OCI-LY3 (cell line): ENCODE measurements around the gene SIN3B.

Experiments used
- H2AFZ ChIP-seq: fragments of 200-600, 300-600 bp; shearing (Covaris generic); 2 replicates; pipeline ENCODE4 v1.6.0; 2014; ENCODE audit warnings: antibody characterized with exemption, low read depth, low read length
- H3K27ac ChIP-seq: fragments of 200-600, 300-600 bp; sonication (generic); 2 replicates; pipeline ENCODE4 v1.5.1; 2014; ENCODE audit warnings: mild to moderate bottlenecking, low read length, moderate library complexity, mixed read lengths
- H3K27me3 ChIP-seq: fragments of 200-600, 300-600 bp; sonication (generic); 2 replicates; pipeline ENCODE4 v1.6.1; 2014; ENCODE audit warnings: low read depth, low read length, mixed read lengths
- H3K36me3 ChIP-seq: fragments of 200-600, 300-600 bp; sonication (generic); replicated peaks from 2 replicates; pipeline ENCODE3; 2014; ENCODE audit warnings: low read depth, low read length, mixed read lengths
- H3K4me1 ChIP-seq: fragments of 300-600, 200-600 bp; sonication (generic); 2 replicates; pipeline ENCODE4 v1.6.1; 2014; ENCODE audit warnings: low read length, mixed read lengths
- H3K4me2 ChIP-seq: fragments of 200-600, 300-600 bp; sonication (generic); 2 replicates; pipeline ENCODE4 v1.6.1; 2014; ENCODE audit warnings: low read length, mixed read lengths
- H3K4me3 ChIP-seq: fragments of 300-600, 200-600 bp; sonication (generic); 2 replicates; pipeline ENCODE4 v1.5.1; 2014; ENCODE audit warnings: antibody characterized with exemption, mild to moderate bottlenecking, low read length, moderate library complexity
- H3K79me2 ChIP-seq: fragments of 300-600, 200-600 bp; shearing (Covaris generic); 2 replicates; pipeline ENCODE4 v1.6.1; 2014; ENCODE audit warnings: mild to moderate bottlenecking, low read length, mixed read lengths
- H3K9ac ChIP-seq: fragments of 300-600, 200-600 bp; shearing (Covaris generic); 2 replicates; pipeline ENCODE4 v1.6.0; 2014; ENCODE audit warnings: mild to moderate bottlenecking, low read length, moderate library complexity
- H3K9me3 ChIP-seq: fragments of 200-600, 300-600 bp; shearing (Covaris generic); 2 replicates; pipeline ENCODE4 v1.6.1; 2014; ENCODE audit warnings: low read length, mixed read lengths; ENCODE audit not compliant: insufficient read depth
- H4K20me1 ChIP-seq: fragments of 200-600, 300-600 bp; sonication (generic); 2 replicates; pipeline ENCODE4 v1.6.1; 2016; ENCODE audit warnings: low read length, mixed read lengths; ENCODE audit not compliant: insufficient read depth
- CTCF ChIP-seq: fragments of 200-600, 300-600 bp; sonication (generic); IDR thresholded peaks from 2 replicates; pipeline ENCODE4 v1.5.1; 2014; ENCODE audit warnings: antibody characterized with exemption, low read length, low read depth
- EZH2phosphoT487 ChIP-seq: fragments of 200-600 bp; shearing (Covaris generic); IDR thresholded peaks from 2 replicates; pipeline ENCODE4 v1.6.1; 2018; ENCODE audit warnings: antibody characterized with exemption, mixed run types, low read depth

Gene SIN3B

GRCh38 chr19:16899566-16900075 is 70.4 kb downstream of the SIN3B start:
- H4K20me1 ChIP-seq: no peaks in the 10 kb centered on the region
- H3K79me2 ChIP-seq: no peaks in the 10 kb centered on the region
- H3K9ac ChIP-seq: no peak overlapping the region
- TF ChIP-seq EZH2phosphoT487: no peak
- TF ChIP-seq CTCF: peak; percentile 53
- H2AFZ ChIP-seq: no peak overlapping the region
- H3K4me2 ChIP-seq: no peak overlapping the region
- no peaks in the 10 kb centered on the region for H3K27me3 ChIP-seq
- no peaks in the 10 kb centered on the region for H3K36me3 ChIP-seq
- no peak overlapping the region for H3K27ac ChIP-seq
- no peaks in the 10 kb centered on the region for H3K4me1 ChIP-seq
- H3K4me3 ChIP-seq: no peak overlapping the region
- no peaks in the 10 kb centered on the region for H3K9me3 ChIP-seq

DNA sequence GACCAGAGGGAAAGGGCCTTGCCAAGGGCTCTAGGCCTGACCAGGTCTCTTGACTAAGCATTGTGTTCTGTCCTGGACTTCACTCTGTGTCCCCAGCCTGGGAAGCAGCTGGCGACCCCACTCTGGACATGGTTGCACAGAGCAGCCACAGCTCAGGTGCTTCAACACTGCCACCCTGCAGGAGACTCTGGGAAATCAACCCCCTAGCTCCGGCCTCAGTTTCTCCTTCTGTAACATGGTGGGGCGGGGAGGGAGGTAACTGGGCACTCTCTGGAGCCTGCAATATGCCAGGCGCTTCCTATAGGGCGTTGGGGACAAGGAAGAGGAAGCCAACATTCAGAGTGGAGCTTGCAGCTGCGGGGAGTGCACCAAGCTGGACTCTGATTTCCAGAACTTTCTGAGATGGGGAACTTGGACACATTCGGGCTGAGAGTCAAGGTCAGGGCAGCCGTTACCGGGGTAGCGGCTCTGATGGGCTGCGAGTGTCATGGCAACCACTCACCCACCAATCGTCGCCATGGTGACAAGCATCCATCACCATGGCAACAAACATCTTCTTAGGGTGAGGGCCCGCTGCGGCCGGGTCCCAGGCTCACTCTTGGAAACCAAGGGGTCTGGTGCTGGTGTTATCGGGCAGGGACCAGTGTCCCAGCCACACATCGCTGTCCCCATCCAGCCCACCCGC is 72.4 kb downstream of the SIN3B start:
- no peaks in the 10 kb centered on the region for H3K27me3 ChIP-seq
- H3K4me2 ChIP-seq: no peak overlapping the region
- H4K20me1 ChIP-seq: no peaks in the 10 kb centered on the region
- TF ChIP-seq EZH2phosphoT487: no peak
- TF ChIP-seq CTCF: no peak
- H3K79me2 ChIP-seq: no peaks in the 10 kb centered on the region
- H3K36me3 ChIP-seq: no peaks in the 10 kb centered on the region
- no peaks in the 10 kb centered on the region for H3K4me1 ChIP-seq
- H3K4me3 ChIP-seq: no peak overlapping the region
- H3K9me3 ChIP-seq: no peaks in the 10 kb centered on the region
- no peak overlapping the region for H2AFZ ChIP-seq
- H3K9ac ChIP-seq: no peak overlapping the region
- H3K27ac ChIP-seq: no peak overlapping the region

DNA sequence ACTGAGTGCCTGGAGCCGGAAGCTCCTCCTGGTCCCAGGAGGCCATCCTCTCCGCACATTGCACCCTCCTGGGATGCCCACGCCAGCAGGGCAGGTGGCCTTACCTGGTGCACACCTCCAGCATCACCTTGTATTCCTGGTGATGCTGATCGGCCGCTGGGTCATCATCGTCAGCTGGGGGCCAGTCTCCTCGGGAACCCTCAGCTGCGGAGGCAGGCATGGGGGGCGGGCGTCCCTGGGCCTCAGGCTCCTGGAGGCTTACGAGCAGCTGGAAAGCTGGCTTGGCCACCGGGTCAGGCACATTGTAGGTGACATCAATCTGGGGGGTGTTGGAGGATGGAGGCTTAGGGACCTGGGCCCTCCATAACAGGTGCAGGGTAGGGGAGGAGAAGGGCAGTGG is 73.3 kb downstream of the SIN3B start:
- no peak for TF ChIP-seq CTCF
- TF ChIP-seq EZH2phosphoT487: no peak
- no peaks in the 10 kb centered on the region for H3K36me3 ChIP-seq

GRCh38 chr19:16903347-16903746 is 74.1 kb downstream of the SIN3B start:
- no peaks in the 10 kb centered on the region for H3K9me3 ChIP-seq
- H2AFZ ChIP-seq: no peak overlapping the region
- H3K4me2 ChIP-seq: no peak overlapping the region
- H3K36me3 ChIP-seq: no peaks in the 10 kb centered on the region
- no peak overlapping the region for H3K9ac ChIP-seq
- no peak overlapping the region for H3K4me3 ChIP-seq
- H3K4me1 ChIP-seq: no peaks in the 10 kb centered on the region
- no peaks in the 10 kb centered on the region for H4K20me1 ChIP-seq
- no peak for TF ChIP-seq EZH2phosphoT487
- TF ChIP-seq CTCF: no peak
- H3K27me3 ChIP-seq: no peaks in the 10 kb centered on the region
- H3K79me2 ChIP-seq: no peaks in the 10 kb centered on the region
- H3K27ac ChIP-seq: no peak overlapping the region

More for the DNA sequence above, 73.3 kb downstream of the SIN3B start:
- Histone ChIP-seq H3K9me3 (no peaks in the 10 kb centered on the region), H4K20me1 (no peaks in the 10 kb centered on the region), H3K4me1 (no peaks in the 10 kb centered on the region), H3K79me2 (no peaks in the 10 kb centered on the region), H2AFZ (no peak overlapping the region), H3K9ac (no peak overlapping the region), H3K4me3 (no peak overlapping the region), H3K4me2 (no peak overlapping the region), H3K27me3 (no peaks in the 10 kb centered on the region), H3K27ac (no peak overlapping the region)
